ENCODE measurements around the gene SEMA7A.
"Not testable (repeated sequence)": the region's sequence is repeated elsewhere in the genome, so short reads cannot be mapped to it uniquely, and the experiment has no call there.

Gene SEMA7A

DNA sequence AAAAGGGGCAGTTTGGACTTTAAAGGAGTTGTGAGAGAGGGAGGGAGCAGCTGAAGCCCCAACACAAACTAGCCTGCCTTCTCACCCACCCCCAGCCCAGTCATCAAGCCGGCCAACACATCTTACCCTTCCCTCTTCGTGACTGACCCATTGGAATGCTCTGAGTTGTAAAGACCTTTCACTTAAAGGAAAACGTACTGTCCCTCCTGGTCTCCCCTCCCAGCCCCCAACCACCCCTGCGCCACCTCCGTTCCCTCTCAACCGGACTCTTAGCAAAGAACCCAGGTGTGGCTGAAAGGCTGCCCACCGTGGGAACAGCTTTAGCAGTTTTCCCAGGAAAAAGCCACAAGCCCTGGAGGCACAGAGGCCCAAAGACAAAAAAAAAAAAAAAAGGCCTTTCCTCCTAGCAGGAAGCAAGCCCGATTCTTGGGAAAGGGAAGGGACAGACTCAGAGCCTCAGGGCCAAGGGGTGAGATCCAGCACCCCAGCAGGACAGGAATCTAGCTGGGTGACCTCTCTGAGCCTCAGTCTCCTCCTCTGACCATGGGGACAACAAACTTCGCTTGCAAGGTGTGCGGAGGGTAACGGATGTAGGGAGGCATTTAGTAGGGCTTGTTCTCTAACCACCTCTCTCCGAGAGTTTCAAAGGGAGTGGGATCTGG is 68.7 kb downstream of the SEMA7A start:
- no peak for DNase-seq (ENCODE audit: extremely low read depth, low read depth)
- TF ChIP-seq, protein P1, sequence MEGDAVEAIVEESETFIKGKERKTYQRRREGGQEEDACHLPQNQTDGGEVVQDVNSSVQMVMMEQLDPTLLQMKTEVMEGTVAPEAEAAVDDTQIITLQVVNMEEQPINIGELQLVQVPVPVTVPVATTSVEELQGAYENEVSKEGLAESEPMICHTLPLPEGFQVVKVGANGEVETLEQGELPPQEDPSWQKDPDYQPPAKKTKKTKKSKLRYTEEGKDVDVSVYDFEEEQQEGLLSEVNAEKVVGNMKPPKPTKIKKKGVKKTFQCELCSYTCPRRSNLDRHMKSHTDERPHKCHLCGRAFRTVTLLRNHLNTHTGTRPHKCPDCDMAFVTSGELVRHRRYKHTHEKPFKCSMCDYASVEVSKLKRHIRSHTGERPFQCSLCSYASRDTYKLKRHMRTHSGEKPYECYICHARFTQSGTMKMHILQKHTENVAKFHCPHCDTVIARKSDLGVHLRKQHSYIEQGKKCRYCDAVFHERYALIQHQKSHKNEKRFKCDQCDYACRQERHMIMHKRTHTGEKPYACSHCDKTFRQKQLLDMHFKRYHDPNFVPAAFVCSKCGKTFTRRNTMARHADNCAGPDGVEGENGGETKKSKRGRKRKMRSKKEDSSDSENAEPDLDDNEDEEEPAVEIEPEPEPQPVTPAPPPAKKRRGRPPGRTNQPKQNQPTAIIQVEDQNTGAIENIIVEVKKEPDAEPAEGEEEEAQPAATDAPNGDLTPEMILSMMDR (IDR thresholded peaks at IDR 0.05; ENCODE audit: low read depth, low read length), result no peak

DNA sequence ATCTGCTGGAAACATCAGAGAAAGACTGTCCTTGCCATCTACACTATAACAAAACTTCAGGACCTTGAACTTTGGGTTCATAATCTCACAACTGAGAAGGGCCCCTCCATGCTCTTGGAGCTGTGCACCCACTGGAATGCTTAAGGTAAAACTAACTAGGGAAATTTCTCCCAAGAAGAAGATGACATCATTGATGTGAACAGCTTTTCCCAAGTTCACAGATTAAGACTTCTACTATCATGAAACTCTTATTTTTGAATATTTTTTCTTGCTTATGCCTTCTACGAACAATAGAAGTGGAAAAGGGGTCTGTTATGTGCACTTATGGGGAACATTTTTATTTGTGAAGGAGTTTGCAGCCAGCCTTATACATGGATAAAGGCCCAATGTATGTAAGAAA is 71.3 kb downstream of the SEMA7A start:
- no peak for DNase-seq (ENCODE audit: extremely low read depth, low read depth)
- TF ChIP-seq, protein P1 (IDR thresholded peaks at IDR 0.05; ENCODE audit: low read depth, low read length), result no peak

DNA sequence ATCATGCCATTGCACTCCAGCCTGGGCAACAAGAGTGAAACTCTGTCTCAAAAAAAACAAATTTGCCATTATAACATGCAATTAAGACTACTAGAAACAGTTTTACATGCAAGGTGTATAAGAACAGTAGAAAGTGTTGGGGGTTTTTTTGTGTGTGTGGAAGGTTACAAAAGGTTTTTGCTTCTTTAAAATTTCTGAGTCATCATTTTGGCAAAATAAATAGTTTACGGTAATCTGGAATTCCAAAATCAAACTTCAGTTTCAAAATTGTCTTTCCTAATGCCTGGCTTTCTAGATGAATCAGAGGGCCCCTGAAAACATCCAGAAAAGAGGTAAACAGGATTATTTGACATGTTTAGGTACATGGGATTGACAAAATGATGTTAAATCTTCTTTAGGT is 72.9 kb downstream of the SEMA7A start:
- not testable (repeated sequence) for DNase-seq (ENCODE audit: extremely low read depth, low read depth)

DNA sequence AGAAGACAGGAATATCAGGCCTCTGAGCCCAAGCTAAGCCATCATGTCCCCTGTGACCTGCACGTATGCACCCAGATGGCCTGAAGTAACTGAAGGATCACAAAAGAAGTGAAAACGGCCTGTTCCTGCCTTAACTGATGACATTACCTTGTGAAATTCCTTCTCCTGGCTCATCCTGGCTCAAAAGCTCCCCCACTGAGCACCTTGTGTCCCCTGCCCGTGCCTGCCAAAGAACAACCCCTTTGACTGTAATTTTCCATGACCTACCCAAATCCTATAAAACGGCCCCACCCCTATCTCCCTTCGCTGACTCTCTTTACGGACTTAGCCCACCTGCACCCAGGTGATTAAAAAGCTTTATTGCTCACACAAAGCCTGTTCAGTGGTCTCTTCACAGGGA is 74.4 kb downstream of the SEMA7A start:
- DNase-seq (ENCODE audit: extremely low read depth, low read depth), result not testable (repeated sequence)
